Cardiac fibroblast (primary cell): ENCODE data around the gene TBC1D8.

Experiments used
- DNase-seq, 2 donors: peaks; one replicate each; pipeline versions ENCODE4 v3.0.0 to v3.0.0-alpha.2; 2010; ENCODE audit warnings: low read depth in 2 of 2
- H3K4me3 ChIP-seq, 2 donors: replicated peaks in 1 of 2; 1 replicate in 1 of 2; 2 replicates in 1 of 2; pipeline ENCODE4 v1.5.1; 2011; ENCODE audit warnings: low read depth in 2 of 2, low read length in 2 of 2, mild to moderate bottlenecking in 2 of 2, moderate library complexity in 1 of 2
- CTCF ChIP-seq: IDR thresholded peaks from one replicate; pipeline ENCODE4 v1.5.1; 2011; ENCODE audit warnings: low read depth, mild to moderate bottlenecking, low read length, inconsistent platforms

The TBC1D8 gene

GRCh38 chr2:101162561-101163330 is 11.6 kb upstream of the TBC1D8 start:
- DNase-seq = no peak
- TF ChIP-seq CTCF = no peak
- H3K4me3 ChIP-seq = no peak overlapping the region

- no peak overlapping the region for H3K4me3 ChIP-seq
- no peak for DNase-seq
- no peak for TF ChIP-seq CTCF
These were observed 10.5 kb upstream of the TBC1D8 start for GRCh38 chr2:101161658-101162057.

GRCh38 chr2:101160454-101160853 is 9.3 kb upstream of the TBC1D8 start:
- no peak overlapping the region for H3K4me3 ChIP-seq
- no peak for TF ChIP-seq CTCF
- peak; percentile 68 to 79 for DNase-seq

DNA sequence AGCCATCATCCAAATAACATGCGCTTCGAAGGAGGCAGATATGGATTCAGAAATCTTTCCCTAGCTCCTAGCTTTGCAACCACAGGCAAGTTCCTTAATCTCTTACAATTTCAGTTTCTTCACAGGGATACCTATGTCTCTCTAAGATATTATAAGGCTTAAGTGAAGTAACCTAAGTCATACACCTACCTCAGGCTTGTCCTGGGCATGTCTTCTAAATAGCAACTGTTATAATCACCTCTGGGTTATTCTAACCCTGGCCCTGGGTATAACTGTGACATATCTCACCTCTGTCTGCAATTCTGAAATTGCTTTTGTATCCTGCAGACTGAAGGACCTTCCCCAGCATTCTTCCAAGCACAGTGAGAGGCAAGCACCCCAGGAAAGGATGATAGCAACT is 8.3 kb upstream of the TBC1D8 start:
- TF ChIP-seq CTCF = no peak
- H3K4me3 ChIP-seq = no peak overlapping the region
- no peak for DNase-seq

GRCh38 chr2:101157272-101157671 is 6.1 kb upstream of the TBC1D8 start:
- H3K4me3 ChIP-seq = no peak overlapping the region
- no peak for DNase-seq
- TF ChIP-seq CTCF = no peak

DNA sequence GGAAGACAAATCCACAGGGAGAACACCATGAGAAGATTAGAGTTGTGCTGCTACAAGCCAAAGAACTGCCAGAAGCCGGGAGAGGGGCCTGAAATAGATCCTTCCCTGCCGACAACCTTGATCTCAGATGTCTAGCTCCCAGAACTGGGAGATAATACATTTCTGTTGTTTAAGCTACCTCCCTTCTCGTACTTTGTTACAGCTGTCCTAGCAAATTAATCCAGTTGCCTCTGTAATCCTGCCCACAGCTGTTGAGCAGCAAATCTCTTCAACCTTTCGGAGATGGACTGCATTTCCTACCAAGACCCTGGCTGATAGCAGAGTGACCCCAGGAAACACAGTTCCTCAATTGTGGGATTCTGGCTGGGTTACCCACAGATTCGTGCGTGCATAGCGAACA is 2.6 kb upstream of the TBC1D8 start:
- no peak for TF ChIP-seq CTCF
- no peak for DNase-seq
- no peak overlapping the region for H3K4me3 ChIP-seq
